Activated T-helper 1 cell treated with anti-CD3 and anti-CD28 coated beads, Interleukin-2, amount 50 U/mL, for 16 hours (primary cell): ENCODE data around the gene DIP2C.
"Not testable (repeated sequence)": the region's sequence is repeated elsewhere in the genome, so short reads cannot be mapped to it uniquely, and the experiment has no call there.

Experiments
- DNase-seq, 2 donors: peaks; one replicate each; pipeline ENCODE4 v3.0.0-alpha.2; 2020; ENCODE audit warnings: low read depth in 1 of 2, low spot score in 1 of 2

Gene DIP2C

DNA sequence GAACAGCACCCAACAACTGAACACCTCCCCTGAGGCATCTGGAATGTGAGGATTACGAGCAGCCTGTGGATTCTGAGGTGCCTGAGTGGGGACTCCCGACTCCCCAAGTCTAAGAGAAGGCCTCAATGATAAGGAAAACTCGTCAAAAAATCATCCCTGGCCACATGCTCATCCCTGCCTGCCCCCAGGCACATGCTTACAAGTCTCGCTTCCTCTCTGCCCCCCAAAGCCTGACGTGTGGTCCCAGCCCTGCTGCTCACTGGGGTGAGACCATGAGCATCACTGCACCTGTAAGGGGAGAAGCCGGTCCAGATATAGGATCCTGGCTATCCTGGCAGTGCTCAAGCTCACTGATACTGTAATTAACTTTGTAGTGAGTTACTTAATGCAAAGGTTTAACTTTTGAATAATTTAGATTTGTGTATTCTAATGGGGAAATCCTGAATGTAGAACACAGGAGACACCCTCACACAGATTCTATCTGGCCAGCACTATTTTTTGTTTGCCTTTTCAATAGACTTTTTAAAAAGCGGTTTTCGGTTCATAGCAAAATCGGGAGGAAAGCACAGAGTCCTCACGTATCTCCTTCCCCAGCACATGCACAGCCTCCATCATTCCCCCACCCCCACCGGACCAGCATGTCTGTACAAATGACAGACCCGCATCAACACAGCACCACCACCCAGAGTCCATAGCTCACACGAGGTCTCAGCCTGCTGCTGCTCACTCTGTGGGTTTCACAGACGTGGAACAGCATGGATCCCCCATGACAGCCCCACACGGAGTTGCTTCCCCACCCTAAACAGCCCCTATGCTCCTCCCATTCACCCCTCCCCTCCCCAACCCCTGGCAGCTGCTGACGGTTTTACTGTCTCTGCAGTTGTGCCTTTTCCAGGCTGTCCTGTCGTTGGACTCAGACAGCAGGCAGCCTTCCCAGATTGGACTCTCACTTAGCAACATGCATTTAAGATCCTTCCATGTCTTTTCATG is 167.9 kb downstream of the DIP2C start:
- DNase-seq: no peak

DNA sequence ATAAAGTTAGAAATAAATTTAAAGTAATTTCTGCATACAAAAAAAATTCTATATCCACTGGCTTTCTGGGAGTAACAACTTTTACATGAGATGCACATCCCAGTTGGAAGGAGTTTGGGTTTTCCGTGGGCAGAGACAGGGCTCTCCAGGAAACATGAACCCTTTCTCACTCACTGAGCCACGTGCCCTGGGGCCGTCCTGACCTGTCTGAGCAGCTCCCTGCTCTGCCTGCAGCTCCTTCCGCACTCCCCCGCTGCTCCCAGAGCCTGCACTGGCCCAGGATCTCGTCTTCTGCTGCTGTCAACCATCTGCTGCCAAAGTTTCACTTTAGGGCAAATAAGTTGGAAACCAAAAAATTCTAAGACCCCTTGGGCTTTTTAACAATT is 169.1 kb downstream of the DIP2C start:
- DNase-seq: no peak

DNA sequence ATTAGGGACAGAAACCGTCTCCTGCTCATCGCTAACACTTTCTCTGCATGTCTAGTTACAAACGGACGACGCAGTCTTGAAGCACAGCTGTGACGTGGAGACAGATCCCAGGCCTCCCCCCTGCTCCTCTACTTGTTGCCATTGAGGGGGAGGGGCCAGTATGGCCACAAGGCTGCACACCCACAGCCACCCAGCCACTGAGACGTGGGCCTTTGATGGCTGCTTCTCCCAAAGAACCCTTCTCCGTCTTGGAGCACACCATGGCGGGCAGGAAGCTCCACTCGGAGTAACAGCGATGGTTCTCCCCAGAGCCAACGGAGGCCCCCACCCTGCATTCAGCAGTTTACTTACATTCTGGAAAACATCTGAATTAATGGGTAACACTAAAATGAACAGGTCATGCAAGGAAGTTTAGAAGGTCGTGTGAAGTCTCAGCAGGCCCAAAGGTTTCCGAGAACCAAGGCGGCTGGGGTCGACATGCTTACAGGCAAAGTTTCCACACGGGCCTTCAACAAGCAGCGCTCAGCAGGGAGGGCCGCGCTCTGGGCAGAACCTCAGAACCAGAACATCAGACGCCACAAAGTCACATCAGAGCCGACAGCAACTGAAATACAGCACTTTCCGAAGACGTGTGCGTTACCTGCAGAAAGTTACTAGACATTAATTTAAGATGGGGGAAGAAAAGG is 169.6 kb downstream of the DIP2C start:
- no peak for DNase-seq

DNA sequence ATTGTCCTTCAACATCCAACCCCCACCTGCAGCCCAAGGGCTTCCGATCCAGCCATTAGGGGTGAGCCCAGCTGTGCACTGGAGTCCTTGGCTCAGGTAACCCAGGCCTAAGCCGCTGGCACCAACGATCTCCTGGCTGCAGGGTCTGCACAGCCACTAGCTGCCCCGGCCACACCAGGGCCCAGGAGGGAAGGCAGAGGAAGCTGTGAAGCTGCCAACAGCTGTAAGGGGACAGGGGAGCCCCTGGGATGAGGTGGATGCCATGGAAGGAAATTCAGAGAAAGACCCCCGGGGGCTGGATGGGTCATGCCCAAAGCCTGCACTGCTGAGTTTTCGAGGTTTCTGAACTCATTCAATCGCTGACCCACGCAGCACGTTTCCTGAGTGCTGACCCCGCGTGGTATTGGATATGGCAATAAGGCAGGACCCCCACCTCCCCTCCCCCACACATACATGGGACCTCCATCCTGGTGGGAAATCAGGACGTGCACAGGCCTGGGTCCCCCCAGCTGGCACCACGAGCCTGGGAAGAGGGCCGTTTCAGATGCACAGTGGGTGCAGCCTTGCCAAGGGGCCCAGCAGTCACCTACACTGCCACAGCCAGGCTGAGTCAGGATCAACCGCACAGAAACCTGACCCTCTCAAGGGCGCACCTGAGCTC is 170.3 kb downstream of the DIP2C start:
- no peak for DNase-seq

DNA sequence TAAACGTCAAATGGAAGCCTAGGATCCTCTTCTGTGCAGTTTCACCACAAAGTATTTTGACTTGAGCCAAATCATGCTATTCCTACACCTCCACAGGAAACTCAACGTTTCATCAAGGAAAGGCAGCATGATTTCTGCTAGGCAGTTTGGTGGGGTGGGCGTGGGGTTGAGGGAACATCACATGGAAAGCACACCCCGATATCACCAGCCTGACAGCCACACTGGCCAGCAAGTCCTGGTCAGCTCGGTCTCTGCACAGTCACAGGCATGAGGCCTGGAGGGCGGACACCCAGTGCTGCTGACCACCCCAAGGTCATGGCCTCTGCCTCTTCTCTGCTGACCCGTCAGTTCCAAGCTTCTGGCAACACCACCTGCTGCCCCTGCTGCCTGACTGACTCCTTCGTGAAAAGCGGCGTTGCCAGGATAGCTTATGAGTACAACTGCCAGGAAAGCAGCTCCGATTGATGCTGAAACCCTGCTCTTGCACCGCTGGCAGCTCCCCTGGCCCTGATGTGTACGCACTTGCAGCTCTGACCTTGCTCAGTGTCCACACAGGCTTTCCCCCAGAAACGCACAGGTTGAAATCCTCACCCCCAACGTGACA is 171.5 kb downstream of the DIP2C start:
- no peak for DNase-seq

DNA sequence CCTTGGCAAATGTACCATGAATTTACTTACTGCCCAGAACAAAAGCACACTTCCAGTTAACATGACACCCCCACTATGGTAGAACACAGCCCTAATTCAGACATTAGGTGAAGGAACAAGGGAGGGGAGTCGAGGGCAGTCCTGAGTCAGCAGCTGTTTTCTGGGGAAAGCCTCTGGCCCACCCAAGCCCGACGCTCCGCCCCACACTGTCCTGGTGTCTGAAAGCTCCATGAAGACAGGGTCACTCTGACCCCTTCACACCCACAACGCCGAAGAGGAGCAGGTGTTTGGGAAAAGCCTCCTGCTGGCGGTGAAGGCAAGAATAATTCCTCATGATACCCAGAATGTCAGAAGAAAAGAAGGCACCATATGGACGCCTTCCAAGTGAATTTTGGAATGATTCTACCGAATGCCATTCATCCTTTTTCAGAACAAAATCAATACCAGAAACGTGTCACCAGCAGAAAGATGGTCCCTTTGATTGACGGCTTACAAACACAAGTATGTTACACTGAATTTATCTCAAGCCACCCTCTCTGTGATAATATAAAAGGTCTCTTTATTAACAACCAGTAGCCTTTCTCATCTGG is 172.1 kb downstream of the DIP2C start:
- DNase-seq: no peak

DNA sequence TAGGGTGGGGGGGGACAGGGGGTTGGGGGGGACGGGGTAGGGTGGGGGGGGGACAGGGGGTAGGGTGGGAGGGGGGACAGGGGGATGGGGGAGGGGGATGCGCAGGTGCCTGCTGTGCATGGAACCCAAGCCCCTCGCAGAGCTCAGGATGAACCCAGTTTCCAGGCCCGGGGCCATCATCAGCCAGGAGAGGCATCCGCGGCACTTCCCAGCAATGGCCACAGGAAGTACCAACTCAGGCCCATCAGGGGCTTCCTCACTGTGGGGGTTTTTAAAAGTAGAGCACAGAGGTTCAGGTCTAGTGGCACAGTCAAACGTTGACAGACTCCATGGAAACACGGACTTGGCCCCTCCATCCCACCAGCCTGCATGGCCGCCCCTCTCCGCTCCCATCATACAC is 172.7 kb downstream of the DIP2C start:
- no peak for DNase-seq

DNA sequence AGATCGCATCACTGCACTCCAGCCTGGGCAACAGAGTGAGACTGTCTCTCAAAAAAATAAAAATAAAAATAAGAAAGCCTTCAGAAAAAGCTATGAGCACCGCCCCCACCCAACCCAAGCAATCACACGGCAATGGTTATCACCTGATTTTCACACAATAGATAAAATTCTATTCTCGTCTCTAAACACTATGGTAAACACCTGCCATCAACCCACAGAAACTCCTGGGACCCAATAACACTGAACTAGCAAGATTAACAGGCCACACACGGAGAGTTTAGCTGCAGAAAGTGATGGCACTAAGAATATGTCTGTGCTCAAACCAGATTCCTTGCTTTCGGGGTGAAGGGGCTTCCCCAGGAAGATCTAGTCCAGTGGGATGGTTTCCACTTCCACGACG is 173.8 kb downstream of the DIP2C start:
- no peak for DNase-seq

DNA sequence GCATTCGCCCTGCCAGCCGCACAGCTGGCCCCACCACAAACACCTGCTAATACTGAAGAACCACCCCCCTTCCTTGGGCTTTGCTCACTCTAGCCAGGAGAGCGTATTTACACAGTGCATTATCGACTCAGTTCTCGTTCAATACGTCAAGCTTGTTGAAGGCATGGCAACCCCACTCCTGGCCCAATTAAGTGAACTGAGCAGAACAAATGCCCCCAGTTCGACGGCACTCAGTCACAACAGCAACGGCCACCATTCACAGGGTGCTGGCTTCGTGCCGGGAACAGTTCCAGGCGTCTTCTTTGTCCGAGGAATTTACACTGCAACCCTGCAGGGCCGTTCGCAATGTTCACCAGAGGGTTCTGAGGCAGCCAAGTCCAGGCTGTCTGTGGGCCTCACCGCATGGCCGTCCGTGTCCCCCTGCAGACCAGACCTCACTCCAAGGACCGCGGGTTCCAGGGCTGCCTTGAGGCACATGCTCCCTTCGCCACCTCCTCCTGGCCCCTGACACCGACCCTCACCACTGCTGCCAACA is 175.3 kb downstream of the DIP2C start:
- no peak for DNase-seq

DNA sequence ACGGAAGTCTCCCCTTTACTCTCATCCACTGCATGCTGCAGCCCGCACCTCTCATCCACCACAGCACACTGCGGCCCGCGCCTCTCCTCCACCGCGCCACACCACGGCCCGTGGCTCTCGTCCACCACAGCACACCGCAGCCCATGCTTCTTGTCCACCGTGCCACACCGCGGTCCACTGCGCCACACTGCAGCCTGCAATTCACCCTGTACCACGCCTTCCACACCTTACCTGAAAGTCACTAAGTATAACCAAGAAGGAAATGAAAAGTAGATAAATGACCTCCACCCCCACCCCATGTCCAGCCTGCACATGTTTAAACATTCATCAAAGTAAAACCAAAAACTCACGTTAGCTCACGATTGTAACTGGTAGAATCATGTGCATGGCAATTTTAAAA is 176.1 kb downstream of the DIP2C start:
- DNase-seq: no peak

DNA sequence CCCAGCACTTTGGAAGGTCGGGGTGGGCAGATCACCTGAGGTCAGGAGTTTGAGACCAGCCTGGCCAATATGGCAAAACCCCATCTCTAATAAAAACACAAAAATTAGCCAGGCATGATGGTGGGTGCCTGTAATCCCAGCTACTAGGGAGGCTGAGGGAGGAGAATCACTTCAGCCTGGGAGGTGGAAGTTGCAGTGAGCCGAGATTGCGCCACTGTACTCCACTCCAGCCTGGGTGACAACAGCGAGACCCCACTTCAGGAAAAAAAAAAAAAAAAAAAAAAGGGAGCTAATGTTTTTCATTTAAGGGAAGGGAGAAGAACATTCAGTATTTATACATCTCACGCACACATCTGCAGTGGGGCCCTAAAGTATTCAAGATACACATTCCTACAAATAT is 176.8 kb downstream of the DIP2C start:
- DNase-seq: not testable (repeated sequence)

DNA sequence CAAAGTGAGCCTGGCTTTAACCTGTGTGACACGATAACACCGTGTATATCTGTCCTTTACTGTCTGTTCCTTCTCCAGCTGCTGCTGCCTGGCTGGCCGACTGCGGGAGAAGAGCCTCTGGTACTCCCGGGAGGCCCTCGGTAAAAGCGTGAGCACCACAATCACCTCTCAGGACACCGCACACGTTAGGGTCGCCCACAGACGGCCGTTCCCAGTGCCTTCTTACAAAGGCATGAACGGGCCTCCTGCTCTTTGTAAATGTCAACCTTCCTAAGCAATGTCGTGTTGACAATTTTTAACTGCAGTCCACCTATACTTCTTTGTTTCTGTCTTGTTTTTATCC is 177.6 kb downstream of the DIP2C start:
- no peak for DNase-seq

DNA sequence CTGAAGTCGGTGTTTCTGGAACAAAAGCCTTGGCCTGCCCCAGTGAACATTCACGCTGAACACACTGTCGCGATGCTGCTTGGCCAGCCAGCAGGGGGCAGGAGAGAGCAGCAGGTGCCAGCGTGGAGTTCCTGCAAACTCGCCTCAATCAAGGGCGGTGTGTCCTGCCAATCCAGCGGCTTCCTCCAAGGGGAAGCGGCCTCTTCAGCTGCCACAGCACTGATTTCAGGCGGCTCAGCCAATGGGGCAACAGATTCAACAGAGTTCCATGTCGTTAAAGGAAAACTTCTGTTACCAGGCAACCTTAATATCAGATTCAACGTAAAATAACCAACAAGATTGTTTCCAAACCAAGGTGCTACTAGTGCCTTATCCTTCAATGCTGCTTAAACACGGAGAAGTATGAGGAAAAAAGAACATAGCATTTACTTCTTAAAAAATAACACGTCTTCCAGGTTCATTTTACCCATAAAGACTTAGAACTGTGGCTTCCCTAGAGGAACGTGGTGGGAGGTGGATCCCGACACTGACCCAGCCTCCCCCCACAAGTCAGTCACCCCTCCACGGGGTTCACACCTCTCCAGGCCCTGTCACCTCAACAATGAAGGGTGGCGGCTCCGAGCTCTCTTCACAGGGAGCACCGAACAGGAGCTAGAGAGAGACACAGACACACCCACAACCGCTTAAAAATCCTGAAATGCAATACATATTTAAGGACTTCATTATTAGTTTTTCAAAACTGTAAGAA is 178.2 kb downstream of the DIP2C start:
- DNase-seq: peak; percentile 57 to 68

DNA sequence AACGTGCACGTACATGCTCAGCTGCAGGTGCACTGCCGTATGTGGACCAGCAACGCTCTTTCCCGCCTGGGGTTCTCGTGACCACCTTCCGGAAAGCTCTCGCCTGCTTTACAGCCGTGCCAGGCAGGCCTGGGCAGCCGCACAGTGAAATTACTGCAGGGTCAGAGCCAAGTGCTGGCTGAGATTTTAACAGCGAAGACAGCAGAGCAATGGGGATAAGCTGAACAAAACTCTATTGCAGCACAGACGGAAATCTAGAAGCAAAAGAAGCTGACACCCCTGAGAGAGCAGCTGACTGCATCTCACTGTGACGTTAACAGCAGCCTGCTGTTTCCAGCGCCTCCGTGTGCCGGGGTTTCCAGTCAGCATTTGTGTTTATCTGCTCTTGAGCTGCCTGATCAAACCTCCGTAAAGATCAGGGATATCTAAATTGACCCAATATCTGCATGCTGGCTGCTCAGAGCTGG is 179.0 kb downstream of the DIP2C start:
- no peak for DNase-seq

DNA sequence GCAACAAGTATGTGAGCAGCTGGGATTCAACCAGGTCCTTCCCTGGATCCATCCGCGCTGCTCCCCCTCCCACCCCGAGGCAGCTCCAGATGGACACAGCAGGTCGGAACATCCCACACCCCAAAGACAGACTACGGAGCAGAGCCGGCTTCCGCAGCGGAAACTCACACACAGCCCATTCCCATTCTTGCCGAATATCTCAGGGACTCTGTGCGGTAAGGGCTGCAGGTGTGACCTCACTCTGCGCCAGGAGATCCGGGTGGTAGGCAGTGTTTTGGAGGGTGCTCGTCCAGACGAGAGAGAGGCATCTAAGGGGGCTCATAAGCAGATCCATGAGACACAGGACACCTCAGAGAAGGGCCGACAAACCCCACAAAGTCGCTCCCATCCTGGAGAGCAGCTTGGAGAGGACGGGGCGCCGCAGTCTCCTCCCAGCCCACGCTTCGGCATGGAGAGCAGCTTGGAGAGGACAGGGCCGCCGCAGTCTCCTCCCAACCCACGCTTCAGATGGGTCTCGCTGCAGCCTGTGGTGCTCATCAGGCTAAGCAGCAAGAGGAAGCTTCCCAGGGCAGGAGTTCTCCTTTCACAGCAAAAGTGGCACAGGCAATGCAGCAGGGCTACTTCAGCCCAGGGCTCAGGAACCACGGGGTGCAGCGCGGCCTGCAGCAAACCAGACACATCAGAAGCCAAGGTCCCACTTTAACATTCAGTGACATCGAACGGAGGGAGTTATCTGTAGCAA is 179.9 kb downstream of the DIP2C start:
- DNase-seq: no peak

DNA sequence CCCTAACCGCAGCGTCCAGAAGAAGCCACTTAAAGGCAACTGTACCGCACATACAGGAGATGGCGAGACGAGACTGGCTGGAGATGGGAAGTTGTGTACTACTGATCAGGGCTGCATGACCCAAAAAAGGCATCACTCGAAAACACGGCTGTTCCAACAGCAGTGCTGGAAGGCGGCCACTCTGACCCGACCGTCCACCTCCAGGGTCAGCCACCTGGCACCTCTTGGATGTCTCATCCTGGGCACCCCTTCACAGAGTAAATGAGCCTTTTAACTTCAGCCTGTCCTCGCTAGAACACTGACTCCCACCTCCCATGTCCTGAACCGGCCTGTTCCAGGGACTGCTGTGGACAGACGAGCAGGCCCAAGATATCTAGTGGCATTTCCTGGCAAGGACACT is 180.7 kb downstream of the DIP2C start:
- DNase-seq: no peak

DNA sequence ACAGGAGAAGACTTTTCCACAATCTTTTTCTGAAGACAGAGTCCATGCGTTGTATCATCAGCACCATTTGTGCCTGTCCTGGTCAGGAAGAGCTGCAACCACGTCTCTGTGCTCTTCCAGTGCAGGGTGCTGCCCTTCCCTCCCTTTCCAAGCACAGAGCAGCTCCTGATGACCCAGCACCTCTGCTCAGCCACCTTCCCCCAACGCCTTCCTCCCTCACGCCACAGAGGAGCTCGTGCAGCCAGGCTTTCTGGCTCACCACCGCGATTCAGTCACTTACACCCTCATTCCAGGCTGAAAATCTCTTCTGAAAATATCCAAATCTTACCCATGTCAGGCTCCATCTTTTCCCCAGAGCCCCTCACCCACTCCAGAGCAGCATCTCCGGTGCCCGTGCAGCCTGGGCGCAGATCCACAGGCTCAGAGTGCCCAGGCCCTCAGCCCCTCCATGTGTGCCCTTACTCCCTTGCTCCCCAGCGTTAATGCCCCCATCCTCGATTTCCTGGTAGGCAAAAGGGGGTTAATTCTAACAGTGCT is 181.5 kb downstream of the DIP2C start:
- no peak for DNase-seq

DNA sequence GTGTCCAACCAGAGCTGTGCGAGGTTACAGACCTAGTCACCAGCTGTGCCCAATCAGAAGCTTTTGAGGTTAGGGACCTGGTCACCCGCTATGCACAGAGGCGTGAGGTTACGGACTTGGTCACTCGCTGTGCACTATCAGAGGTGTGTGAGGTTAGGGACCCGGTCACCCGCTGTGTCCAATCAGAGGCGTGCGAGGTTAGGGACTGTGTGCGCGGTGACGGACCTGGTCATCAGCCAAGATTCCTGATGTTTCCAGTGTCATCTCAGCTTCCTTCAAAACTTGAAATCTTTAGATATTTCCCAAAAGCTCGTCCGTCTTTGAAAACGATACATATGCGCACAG is 182.1 kb downstream of the DIP2C start:
- no peak for DNase-seq
